GM21529 (cell line): ENCODE results near the gene CEP104.
"Not testable (repeated sequence)": the region's sequence is repeated elsewhere in the genome, so short reads cannot be mapped to it uniquely, and the experiment has no call there.

Experiments
- ATAC-seq: cut with Tn5 transposase; IDR thresholded peaks from one replicate; pipeline ENCODE4 v1.9.1; 2021; ENCODE audit not compliant: unreplicated experiment

Gene CEP104

DNA sequence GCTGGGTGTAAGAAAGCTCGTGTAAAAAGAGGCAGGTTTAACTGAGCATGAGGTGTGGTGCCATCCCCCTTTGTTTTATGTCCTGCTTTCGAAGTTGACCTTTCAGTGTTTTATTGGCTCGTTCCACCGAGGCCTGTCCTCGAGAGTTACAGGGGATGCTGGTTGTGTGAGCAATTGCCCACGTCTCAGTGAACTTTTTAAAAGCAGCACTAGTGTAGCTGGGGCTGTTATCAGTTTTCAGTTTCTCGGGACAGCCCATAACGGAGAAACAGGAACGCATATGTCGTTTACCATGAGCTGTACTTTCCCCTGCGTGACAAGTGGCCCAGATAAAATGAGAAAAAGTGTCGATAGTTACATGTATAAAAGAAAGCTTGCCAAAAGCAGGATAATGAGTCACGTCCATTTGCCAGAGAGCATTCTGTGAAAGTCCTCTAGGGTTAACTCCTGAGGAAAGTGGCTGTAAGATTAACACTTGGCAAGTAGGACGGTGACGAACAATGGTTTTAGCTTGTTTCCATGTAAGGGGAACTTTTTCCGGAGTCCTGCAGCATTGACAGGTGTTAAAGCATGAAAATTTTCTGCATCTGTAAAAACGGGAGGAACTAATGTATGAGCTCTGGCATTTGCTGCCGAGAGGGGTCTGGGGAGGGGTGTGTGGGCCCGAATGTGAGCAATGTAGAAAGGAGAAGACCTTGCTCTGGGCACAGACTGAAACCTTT lies 52.9 kb downstream of the CEP104 start:
- no peak for ATAC-seq

- not testable (repeated sequence) for ATAC-seq
Observed at GRCh38 chr1:3800795-3801194, 56.2 kb downstream of the CEP104 start.

GRCh38 chr1:3799976-3800685 lies 56.9 kb downstream of the CEP104 start:
- ATAC-seq: no peak

DNA sequence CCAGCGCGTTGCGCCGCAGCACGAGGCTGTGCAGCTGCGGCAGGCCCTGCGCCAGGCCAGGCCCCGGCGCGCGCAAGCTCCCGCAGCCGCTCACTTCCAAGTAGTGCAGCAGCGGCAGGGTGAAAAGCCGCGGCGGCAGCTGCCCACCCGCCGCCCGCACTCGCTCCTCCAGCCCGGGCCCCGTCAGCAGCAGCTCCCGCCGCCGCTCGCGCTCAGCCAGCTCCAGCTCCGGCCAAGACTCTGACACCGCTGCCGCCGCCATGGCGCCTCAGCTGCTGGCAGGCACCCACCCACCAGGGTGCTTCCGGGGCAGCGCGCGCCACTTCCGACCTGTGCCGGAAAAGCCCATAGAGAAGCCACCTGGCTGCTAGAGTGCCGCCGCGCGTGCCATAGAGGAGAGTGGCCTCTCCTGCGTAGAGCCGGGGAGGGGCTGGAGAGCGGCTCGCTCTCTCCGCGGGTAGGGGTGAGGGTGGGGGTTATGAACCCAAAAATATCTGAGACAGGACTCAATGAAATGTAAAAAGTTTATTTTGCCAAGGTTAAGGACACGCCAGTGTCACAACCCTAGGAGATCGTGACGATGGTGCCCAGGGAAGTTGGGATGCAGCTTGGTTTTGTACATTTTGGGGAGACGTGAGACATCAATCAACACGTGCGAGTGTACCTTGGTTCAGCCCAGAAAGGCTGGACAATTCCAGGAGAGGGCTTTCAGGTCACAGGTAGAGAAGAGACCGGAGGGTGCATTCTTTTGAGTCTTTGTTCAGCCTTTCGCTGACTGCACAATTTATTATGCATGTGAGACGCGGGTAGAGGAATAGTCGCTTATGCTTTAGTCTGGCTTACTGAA lies 60.6 kb downstream of the CEP104 start, which contains the start of gene LRRC47:
Gene LRRC47, minus strand, starts transcription at position 284 of the 847 bp plus-strand sequence. Its CDS starts 22 bp downstream, at position 262.
- peak; percentile 97 for ATAC-seq

DNA sequence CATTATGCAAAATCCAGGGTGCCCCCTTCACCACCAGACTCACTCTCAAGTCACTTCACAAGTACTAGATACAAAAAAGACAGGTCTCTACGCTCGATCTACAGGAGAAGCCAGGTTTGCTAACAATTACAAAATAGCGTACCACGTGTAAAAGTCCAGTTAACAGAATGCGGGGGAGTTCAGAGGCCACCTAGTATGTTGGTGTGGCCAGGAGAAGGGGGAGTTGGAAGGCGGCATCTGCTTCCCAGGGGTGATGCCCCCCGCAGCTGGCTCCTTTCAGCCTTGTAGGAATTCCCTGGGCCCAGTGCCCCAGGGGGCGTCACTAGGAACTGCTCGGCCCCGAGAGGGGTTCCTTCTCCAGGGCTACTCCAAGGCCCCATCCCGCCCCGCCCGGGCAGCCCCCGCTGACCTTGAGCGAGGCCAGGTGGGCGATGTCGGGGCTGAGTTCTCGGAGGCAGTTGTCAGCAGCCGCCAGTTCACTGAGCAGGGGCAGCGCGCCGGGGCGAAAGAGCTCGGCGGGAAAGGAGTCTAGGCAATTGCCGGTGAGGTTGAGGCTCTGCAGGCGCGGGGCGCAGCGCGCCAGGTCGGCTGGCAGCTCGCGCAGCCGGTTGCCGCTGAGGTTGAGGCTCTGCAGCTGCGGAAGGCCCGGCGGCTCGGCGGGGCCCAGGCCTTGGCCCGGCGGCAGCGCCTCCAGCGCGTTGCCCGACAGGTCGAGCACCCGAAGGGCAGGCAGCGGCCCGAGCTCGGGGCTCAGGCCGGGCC lies 61.4 kb downstream of the CEP104 start:
- peak; percentile 3 for ATAC-seq

DNA sequence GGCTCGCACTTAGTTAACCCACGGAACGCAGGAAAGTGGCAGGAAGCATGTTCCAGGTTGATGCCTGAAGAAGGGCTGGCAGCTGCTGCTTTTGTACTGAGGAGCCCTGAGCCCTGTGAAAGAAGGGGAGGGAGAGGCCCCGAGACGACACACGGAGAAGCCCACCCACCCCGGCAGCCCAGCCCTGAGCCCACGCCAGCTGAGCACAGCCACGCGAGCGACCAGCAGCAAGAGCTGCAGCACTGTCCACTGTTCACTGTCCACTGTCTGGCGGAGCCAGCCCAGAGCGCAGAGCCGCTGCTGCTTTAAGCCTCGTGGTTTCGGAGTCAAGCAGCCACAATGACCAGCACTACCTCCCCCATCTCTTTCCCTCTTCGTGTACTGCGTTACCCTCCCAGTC lies 66.1 kb downstream of the CEP104 start:
- ATAC-seq: no peak

DNA sequence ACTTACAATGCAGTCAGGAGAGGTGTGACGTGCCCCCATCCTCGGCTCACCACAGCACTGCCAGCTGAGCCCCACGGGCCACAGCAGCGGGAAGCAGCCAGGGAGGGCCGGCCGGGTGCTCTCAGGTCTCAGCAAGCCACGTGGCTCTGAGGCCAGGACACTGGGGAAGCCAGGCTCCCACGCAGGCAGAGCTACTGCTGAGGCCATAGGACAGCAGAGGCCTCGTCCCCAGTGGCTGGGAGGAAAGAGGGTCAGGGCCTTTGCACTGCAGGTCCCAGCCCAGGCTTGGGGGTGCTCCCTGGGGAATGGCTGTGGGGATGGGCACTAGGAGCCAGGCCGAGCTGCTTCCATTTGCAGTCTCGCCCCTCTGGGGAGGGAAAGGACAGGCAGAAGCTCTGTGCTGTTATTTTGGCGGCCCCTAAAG lies 66.5 kb downstream of the CEP104 start:
- no peak for ATAC-seq

DNA sequence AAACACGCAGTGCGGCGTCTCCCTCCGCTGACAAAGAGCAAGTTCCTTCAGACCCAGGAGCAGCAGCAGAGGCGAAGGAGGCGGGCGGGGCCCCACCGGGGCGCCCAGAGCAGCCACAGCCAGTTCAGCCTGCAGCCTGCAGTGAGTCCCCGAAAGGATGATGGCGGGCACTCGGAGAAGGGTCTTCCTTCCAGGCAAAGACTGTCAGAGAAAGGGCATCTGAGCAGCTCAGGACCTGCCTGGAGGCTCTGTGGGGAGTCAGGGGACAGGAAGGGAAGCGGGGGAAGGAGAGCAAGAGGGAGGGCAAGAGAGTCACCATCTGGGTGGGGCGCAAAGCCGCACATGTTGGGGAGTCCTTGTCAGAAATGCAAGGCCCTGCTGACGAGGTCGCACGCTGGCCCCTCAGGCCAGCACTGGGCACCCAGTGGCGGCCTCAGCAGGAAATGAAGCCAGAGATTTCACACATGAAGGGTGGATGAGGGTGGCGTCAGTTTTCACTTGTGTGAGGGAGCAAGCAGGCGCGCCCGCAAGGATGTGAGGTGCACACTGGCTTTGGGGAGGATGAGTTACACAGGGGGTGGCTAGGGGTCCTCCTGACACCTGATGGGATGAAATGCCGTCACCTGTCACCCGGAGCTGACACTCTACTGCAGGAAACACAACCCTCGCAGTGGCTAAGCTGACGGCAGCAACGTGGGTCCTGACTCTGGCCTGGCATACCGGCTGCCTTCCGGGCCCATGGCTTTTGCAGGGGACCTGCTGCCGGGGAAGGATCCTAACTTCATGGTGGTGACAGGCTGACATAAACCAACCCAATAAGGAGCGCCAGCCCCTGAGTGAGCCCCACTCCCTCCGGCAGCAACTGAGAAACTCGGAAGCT lies 67.3 kb downstream of the CEP104 start:
- ATAC-seq: no peak

DNA sequence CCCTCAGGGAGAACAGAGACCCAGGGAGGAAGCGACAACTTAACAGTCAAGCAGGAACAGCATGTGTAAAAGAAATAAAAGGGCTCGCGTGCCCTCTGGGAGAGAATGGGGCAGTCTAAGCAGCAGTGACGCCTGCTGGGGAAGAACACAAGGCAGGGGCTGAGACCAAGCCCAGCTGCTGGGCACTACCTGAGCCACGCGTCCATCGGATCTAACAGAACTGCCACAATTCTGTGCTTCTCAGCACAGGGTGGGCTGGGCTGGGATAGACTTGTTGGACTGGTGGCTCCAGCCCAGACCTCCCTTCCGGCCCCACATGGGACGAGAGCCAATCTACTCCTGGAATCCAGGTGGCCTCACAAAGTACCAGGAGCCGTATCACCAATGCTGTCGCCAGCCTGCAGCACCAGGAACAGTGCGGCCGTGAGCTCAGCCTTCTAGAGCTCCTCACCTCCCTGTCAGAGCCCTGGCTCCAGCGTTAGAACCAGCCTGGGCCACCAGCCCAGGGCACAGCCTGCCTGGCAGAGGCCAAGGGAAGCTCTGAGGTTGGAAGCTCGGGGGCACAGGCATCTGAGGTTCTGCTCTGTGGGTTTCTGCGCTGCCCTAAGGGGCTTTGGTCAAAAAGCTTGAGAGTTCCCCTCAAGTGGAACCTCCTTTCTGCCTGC lies 68.1 kb downstream of the CEP104 start:
- ATAC-seq: no peak

- ATAC-seq: no peak
Observed at GRCh38 chr1:3787745-3788605, 69.0 kb downstream of the CEP104 start.

DNA sequence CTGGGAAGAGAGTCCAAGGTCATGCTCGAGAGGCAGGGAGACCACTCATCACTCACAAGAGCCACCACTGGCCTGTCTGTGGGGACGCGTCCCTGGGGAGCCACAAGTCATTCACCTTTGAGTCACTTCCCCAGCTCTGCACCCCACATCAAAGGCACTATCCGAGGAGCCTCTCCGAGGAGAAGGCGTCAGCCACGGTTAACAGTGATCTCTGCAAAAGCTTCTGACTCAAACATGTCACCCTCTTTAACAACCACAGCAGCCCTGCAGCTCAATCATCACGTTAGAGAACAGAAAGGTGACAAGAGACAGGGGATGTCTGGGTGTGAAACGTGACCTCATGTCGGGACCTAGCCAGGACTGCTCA lies 69.7 kb downstream of the CEP104 start:
- no peak for ATAC-seq

DNA sequence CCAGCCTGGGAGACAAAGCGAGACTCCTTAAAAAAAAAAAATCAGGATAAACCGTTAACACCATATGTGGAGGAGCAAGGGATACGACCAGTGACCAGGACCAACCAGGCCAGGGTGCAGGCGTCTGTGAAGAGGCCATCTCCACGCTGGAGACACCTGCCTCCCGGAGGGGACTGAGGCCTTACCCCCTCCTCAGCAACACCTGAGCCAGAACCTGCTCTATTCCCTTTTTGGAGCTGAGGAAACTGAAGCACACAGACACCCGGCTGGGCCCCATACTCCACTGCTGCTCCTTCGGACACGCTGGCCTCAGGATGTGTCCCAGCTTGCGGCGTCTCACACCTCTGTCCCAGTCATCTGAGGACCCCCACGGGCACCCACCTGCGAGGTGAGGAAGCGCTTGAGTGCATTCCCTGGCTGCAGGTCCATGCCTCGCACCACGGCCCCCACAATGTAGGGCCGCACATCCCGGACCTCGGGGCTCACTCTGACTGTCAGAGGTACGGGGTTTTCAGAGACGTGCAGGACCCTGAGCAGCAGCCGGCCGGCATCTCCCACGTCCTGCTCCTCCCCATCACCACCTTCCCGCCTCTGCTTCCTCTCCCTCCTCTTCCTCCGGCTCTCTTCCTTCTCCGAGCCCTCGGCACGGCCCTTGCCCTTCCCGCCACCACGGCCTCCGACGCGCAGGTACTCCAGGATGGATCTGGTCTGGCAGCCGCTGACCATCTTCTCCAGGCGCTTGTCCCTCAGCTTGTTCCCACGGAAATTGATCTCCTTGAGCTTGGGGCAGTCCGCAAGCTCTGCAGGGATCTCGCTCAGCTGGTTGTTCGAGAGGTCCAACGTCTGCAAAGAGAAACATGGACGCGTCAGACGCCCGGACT lies 70.3 kb downstream of the CEP104 start:
- no peak for ATAC-seq

GRCh38 chr1:3785456-3786157 lies 71.4 kb downstream of the CEP104 start:
- no peak for ATAC-seq

DNA sequence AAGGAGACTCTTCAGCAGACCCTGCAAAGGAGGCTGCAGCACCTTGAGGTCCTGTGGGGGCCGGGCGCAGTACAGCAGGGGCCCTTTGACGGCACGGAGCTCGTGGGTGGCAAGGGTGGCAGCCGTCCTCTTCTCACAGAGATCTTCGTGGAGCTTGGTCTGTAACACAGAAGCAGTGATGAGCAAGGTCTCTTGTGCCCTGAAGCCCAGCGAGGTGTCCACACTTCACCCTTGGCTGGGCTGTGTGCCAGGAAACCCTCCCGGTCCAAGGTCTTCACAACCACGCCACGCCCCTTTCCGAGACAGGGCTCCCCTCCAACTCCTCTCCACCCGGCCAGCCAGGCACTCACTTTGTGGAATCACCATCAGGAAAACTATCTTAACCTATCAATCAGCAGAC lies 72.0 kb downstream of the CEP104 start:
- no peak for ATAC-seq

GRCh38 chr1:3783651-3784474 lies 73.1 kb downstream of the CEP104 start:
- no peak for ATAC-seq

DNA sequence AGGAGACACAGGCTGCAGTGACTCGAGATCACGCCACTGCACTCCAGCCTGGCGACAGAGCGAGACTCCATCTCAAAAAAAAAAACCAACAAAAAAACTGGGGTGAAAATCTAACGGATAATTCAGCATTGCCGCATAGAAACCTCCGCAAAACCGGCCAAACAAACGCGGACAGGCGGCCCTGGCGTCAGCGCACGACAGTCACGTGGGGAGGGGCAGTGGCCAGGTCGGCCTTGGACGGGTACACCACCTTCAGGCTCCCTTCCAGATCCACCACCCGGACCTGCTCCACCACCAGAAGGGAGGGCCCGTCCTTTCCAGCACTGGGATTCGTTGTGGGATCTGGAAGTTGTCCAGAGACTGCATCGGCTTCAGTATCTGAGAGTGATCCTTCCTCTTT lies 76.1 kb downstream of the CEP104 start:
- no peak for ATAC-seq
